Measurements from ENCODE around the gene ANKRD65. TPM values are rescaled to one million over a fixed set of nuclear protein-coding genes. Genes with fewer than 3 reads are reported as not detected.
A peak's percentile ranks its signal among the peaks of the same experiment; 100 is the strongest.
"Not testable (repeated sequence)": the region's sequence is repeated elsewhere in the genome, so short reads cannot be mapped to it uniquely, and the experiment has no call there.

ANKRD65 gene
- total RNA-seq (1 to 10 TPM in 5 of 7 donors, under 1 TPM in 2; 0.43 to 2.7 (median 1.2) TPM), polyA plus RNA-seq (1 to 10 TPM; 2.3 to 4.3 (median 3.0) TPM)
- long read RNA-seq, donor 1 = 0 reads
- long read RNA-seq, donor 2 = 0 reads

DNA sequence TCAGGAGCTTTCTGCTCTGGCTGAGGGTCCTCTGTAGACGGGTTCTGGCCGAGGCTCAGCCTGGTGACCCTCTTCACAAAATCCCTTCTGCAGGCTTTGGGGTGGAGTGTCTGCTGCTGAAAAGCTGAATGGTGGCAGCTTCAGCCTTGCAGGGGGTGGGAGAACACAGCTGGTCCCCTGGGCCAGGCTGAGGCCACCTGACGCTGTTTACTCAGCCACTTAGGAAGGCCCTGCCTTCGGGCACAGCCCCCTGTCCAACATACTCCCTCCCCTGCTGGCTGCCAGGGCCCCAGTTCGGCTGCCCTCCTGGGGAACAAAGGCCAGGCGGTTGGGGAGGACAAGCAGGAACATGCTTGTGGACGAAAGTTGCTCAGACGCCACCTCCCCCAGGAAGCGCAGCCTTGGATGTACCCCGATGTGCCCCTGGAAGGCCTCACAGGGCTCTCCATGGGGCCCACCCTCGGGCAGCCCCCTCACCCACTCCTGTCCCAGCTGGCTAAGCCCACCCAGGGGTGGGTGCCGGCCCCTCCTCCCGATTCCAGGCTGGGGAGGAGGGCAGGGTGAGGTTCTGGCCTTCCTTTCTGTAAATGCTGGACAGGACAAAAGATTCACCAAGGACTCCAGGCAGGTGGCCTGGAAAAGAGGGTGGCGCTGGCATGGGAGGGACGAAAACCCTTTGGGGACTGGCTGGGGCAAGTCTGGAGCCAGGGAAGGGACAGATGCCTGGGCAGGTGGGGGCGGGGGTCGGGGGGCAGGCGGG is at the start of gene ANKRD65:
TSS of gene ANKRD65 (minus strand) at position 130 of the 760 bp plus-strand sequence. CDS start 271 bp downstream, outside the sequence.
- intact Hi-C loops (cut with DNase I; ENCODE audit: low total_unique reads) = no loop called here
- peak; percentile 72 for DNase-seq
- H3K4me3 ChIP-seq = peak within 1 kb of the TSS in 4 of 8 donors; percentile 13 to 60 (median 28)
- TF ChIP-seq, protein P1, sequence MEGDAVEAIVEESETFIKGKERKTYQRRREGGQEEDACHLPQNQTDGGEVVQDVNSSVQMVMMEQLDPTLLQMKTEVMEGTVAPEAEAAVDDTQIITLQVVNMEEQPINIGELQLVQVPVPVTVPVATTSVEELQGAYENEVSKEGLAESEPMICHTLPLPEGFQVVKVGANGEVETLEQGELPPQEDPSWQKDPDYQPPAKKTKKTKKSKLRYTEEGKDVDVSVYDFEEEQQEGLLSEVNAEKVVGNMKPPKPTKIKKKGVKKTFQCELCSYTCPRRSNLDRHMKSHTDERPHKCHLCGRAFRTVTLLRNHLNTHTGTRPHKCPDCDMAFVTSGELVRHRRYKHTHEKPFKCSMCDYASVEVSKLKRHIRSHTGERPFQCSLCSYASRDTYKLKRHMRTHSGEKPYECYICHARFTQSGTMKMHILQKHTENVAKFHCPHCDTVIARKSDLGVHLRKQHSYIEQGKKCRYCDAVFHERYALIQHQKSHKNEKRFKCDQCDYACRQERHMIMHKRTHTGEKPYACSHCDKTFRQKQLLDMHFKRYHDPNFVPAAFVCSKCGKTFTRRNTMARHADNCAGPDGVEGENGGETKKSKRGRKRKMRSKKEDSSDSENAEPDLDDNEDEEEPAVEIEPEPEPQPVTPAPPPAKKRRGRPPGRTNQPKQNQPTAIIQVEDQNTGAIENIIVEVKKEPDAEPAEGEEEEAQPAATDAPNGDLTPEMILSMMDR (IDR thresholded peaks at IDR 0.05 in 8 of 11, conservative IDR thresholded peaks at IDR 0.05 in 3 of 11) = no peak
- no peak for TF ChIP-seq POLR2A (IDR thresholded peaks at IDR 0.05)
- peaks cover 0 to 17% (median 6%) of the 10 kb centered on the region in 6 donors for H3K4me1 ChIP-seq
- H3K9me3 ChIP-seq = no peaks in the 10 kb centered on the region
- no peak within 1 kb of the TSS for H3K27ac ChIP-seq
- no peaks in the 10 kb centered on the region for H3K36me3 ChIP-seq
- WGBS, 5 donors = 80 to 86% (median 82%) methylated on average over 9 to 18 of the region's 18 CpGs
- peaks cover 0 to 66% (median 24%) of the 10 kb centered on the region in 7 donors for H3K27me3 ChIP-seq (replicated peaks in 1 of 7)

GRCh38 chr1:1468196-1468985 is 47.3 kb upstream of the ANKRD65 start:
- WGBS, 5 donors = 71 to 89% (median 85%) methylated on average over 26 to 40 of the region's 44 CpGs
- H3K4me3 ChIP-seq; H3K36me3 ChIP-seq; intact Hi-C loops (cut with DNase I; ENCODE audit: low total_unique reads); H3K27ac ChIP-seq; H3K27me3 ChIP-seq (replicated peaks in 1 of 7); DNase-seq; H3K9me3 ChIP-seq: not testable (repeated sequence)
- H3K4me1 ChIP-seq = peaks cover 0 to 24% (median 18%) of the 10 kb centered on the region in 6 donors

DNA sequence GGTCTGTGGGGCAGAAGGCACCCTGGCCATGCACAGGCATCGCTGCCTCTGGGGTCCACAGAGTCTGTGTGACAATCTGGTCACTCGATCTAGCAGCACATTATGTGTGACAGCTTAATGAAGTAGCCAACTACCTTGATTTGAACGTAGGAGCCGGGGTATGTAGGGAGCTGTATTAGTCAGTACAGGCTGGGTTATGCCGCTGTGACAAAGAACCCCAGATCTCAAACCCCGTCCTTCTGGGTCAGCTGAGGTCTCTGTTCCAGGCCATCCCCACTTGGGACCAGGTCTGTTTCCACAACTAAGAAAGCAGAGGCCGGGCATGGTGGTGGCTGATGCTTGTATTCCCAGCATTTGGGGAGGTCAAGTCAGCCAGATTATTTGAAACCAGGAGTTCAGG is 42.2 kb upstream of the ANKRD65 start:
- Histone ChIP-seq H3K9me3 (no peaks in the 10 kb centered on the region), H3K27me3 (replicated peaks in 1 of 7) (peaks cover 0 to 36% (median 0%) of the 10 kb centered on the region in 7 donors), H3K36me3 (no peaks in the 10 kb centered on the region), H3K4me3 (peak overlapping the region in 1 of 8 donors; percentile 53), H3K4me1 (peaks cover 0 to 11% (median 3%) of the 10 kb centered on the region in 6 donors), H3K27ac (peak overlapping the region in 1 of 8 donors; percentile 71)
- 83 to 95% (median 89%) methylated on average over 7 of the region's 7 CpGs for WGBS, 5 donors
- DNase-seq = no peak
- TF ChIP-seq POLR2A (IDR thresholded peaks at IDR 0.05) = no peak
- no peak for TF ChIP-seq POLR2AphosphoS5 (IDR thresholded peaks at IDR 0.05)
- TF ChIP-seq, protein P1 (IDR thresholded peaks at IDR 0.05 in 8 of 11, conservative IDR thresholded peaks at IDR 0.05 in 3 of 11) = no peak
- intact Hi-C loops (cut with DNase I; ENCODE audit: low total_unique reads) = no loop called here

GRCh38 chr1:1462318-1462966 is 41.4 kb upstream of the ANKRD65 start:
- Histone ChIP-seq H3K4me3 (peak overlapping the region in 3 of 8 donors; percentile 5 to 53 (median 17)), H3K27ac (peak overlapping the region in 4 of 8 donors; percentile 18 to 71 (median 46)), H3K9me3 (no peaks in the 10 kb centered on the region), H3K36me3 (no peaks in the 10 kb centered on the region), H3K4me1 (peaks cover 0 to 11% (median 3%) of the 10 kb centered on the region in 6 donors), H3K27me3 (replicated peaks in 1 of 7) (peaks cover 0 to 36% (median 0%) of the 10 kb centered on the region in 7 donors)
- TF ChIP-seq, protein P1 (IDR thresholded peaks at IDR 0.05 in 8 of 11, conservative IDR thresholded peaks at IDR 0.05 in 3 of 11) = no peak
- TF ChIP-seq POLR2AphosphoS5 (IDR thresholded peaks at IDR 0.05) = peak; percentile 65 to 71 (median 69)
- intact Hi-C loops (cut with DNase I; ENCODE audit: low total_unique reads) = no loop called here
- WGBS, 5 donors = 44 to 70% (median 63%) methylated on average over 19 to 26 of the region's 26 CpGs
- no peak for DNase-seq

Data from spleen (tissue), 13 donors.